WTC11 (cell line): ENCODE measurements around the gene FOXS1.

Experiments
- ATF3 ChIP-seq: sonication (generic); formaldehyde crosslinking; conservative IDR thresholded peaks from 2 replicates; pipeline ENCODE4 v1.8.1; 2022; ENCODE audit warnings: mild to moderate bottlenecking, missing genetic modification reagents
- CREB1 ChIP-seq: sonication (generic); formaldehyde crosslinking; IDR thresholded peaks from 2 replicates; pipeline ENCODE4 v1.8.0; 2023; ENCODE audit warnings: mild to moderate bottlenecking, missing genetic modification reagents
- CTCF ChIP-seq: fragments of 200-600 bp; IDR thresholded peaks from 2 replicates; pipeline ENCODE4 v1.8.0; 2022; ENCODE audit warnings: antibody characterized with exemption
- ELF4 ChIP-seq: sonication (generic); formaldehyde crosslinking; IDR thresholded peaks from 2 replicates; pipeline ENCODE4 v1.8.1; 2022; ENCODE audit warnings: low read depth, mild to moderate bottlenecking, moderate library complexity, missing genetic modification reagents
- IRF1 ChIP-seq: sonication (generic); formaldehyde crosslinking; IDR thresholded peaks from 2 replicates; pipeline ENCODE4 v1.8.0; 2023; ENCODE audit warnings: missing genetic modification reagents
- JUN ChIP-seq: sonication (generic); formaldehyde crosslinking; IDR thresholded peaks from 2 replicates; pipeline ENCODE4 v1.8.0; 2023; ENCODE audit warnings: mild to moderate bottlenecking, missing genetic modification reagents
- MAX ChIP-seq: sonication (generic); formaldehyde crosslinking; IDR thresholded peaks from 2 replicates; pipeline ENCODE4 v1.8.0; 2022; ENCODE audit warnings: mild to moderate bottlenecking, missing genetic modification reagents
- NR1H2 ChIP-seq: sonication (generic); formaldehyde crosslinking; IDR thresholded peaks from 2 replicates; pipeline ENCODE4 v1.9.0; 2021; ENCODE audit warnings: mild to moderate bottlenecking, moderate library complexity, missing genetic modification reagents
- ZNF138 ChIP-seq: sonication (generic); formaldehyde crosslinking; conservative IDR thresholded peaks from 2 replicates; pipeline ENCODE4 v1.8.1; 2022; ENCODE audit warnings: mild to moderate bottlenecking, moderate library complexity, missing genetic modification reagents
- ZNF396 ChIP-seq: fragments of 250-450 bp; sonication (Bioruptor Pico); IDR thresholded peaks from 2 replicates; pipeline ENCODE4 v1.8.0; 2021; ENCODE audit warnings: mild to moderate bottlenecking, moderate library complexity, borderline replicate concordance

GRCh38 chr20:31872406-31872805 lies 27.0 kb upstream of the FOXS1 start:
- TF ChIP-seq CREB1 (CRISPR knock-in tag) = no peak
- TF ChIP-seq CTCF = no peak
- TF ChIP-seq NR1H2 (CRISPR knock-in tag) = no peak
- TF ChIP-seq ATF3 (CRISPR knock-in tag) = no peak
- no peak for TF ChIP-seq MAX
- TF ChIP-seq JUN (CRISPR knock-in tag) = no peak
- no peak for TF ChIP-seq ZNF396 (CRISPR knock-in tag)
- no peak for TF ChIP-seq ELF4 (CRISPR knock-in tag)
- no peak for TF ChIP-seq IRF1 (CRISPR knock-in tag)
- no peak for TF ChIP-seq ZNF138 (CRISPR knock-in tag)
